Endothelial cell of umbilical vein (primary cell): ENCODE results near the gene MTMR4. TPM values are rescaled to one million over a fixed set of nuclear protein-coding genes. Genes with fewer than 3 reads are reported as not detected.

Experiments
- BruUV-seq: library from RNA; stranded (reverse); fragments of 400-500 nt; replicated peaks from 2 replicates; lab custom pipeline; 2021; lab: Mats Ljungman, UMichigan
- CTCF ChIA-PET: fragments of 300-600, 350-600 bp; sonication (Branson Sonifier 250); formaldehyde crosslinking; loops from one replicate; lab custom pipeline; 2021; ENCODE audit warnings: antibody characterized with exemption, inconsistent platforms; lab: Charles Lee
- POLR2A ChIA-PET: fragments of 300-600, 350-600 bp; sonication (Branson Sonifier 250); formaldehyde crosslinking; loops from one replicate; lab custom pipeline; 2021; ENCODE audit warnings: antibody characterized with exemption, inconsistent platforms; lab: Charles Lee
- DNase-seq: peaks from one replicate; pipeline ENCODE4 v3.0.0-alpha.2; 2011; ENCODE audit warnings: low read depth, low spot score
- FAIRE-seq: peaks from 2 replicates; lab custom pipeline; 2011; peaks lifted over from hg19 to GRCh38; lab: Jason Lieb, UNC
- H2AFZ ChIP-seq: 2 replicates; pipeline ENCODE4 v1.6.0; 2012; ENCODE audit warnings: low read depth, low read length, control low read depth, inconsistent platforms
- H3K27ac ChIP-seq: 2 replicates; pipeline ENCODE4 v1.5.1; 2011; ENCODE audit warnings: low read depth, mild to moderate bottlenecking, control low read depth, low read length, moderate library complexity; ENCODE audit not compliant: insufficient read depth
- H3K27me3 ChIP-seq, 2 experiments: 2 replicates each; pipeline versions ENCODE4 v1.6.0 to v1.6.1; 2011; ENCODE audit warnings: low read length in 2 of 2, mixed read lengths in 1 of 2; ENCODE audit not compliant: control insufficient read depth in 2 of 2, insufficient read depth in 2 of 2
- H3K36me3 ChIP-seq, 2 experiments: 2 replicates in 1 of 2; 3 replicates in 1 of 2; pipeline ENCODE4 v1.5.1; 2011; ENCODE audit warnings: low read length in 2 of 2, mild to moderate bottlenecking in 1 of 2, moderate library complexity in 1 of 2; ENCODE audit not compliant: control insufficient read depth in 2 of 2, insufficient read depth in 2 of 2; ENCODE audit errors: extremely low read depth in 1 of 2
- H3K4me1 ChIP-seq: 3 replicates; pipeline ENCODE4 v1.5.1; 2011; ENCODE audit warnings: mild to moderate bottlenecking, low read length; ENCODE audit not compliant: control insufficient read depth, insufficient read depth; ENCODE audit errors: extremely low read depth
- H3K4me2 ChIP-seq: 2 replicates; pipeline ENCODE4 v1.6.1; 2011; ENCODE audit warnings: low read length, control low read depth, mixed read lengths; ENCODE audit not compliant: insufficient read depth
- H3K4me3 ChIP-seq, 3 experiments: fragments of 200-600 bp in 1 of 3; sonication (generic), shearing (Covaris generic) in 1 of 3; replicated peaks in 1 of 3; 2 replicates each; pipeline ENCODE4 v1.5.1; 2011 to 2016; ENCODE audit warnings: control low read depth in 3 of 3, low read length in 3 of 3, mild to moderate bottlenecking in 2 of 3, inconsistent platforms in 1 of 3, low read depth in 1 of 3, moderate library complexity in 1 of 3; ENCODE audit not compliant: insufficient read depth in 1 of 3
- H3K79me2 ChIP-seq: 2 replicates; pipeline ENCODE4 v1.6.0; 2012; ENCODE audit warnings: low read length, inconsistent platforms; ENCODE audit not compliant: control insufficient read depth, insufficient read depth
- H3K9ac ChIP-seq: replicated peaks from 2 replicates; pipeline ENCODE3; 2011; ENCODE audit warnings: low read length, control low read depth; ENCODE audit not compliant: insufficient read depth; ENCODE audit errors: extremely low read depth
- H3K9me1 ChIP-seq: replicated peaks from 3 replicates; pipeline ENCODE4 v1.6.0; 2011; ENCODE audit warnings: mild to moderate bottlenecking, low read length; ENCODE audit not compliant: control insufficient read depth, insufficient read depth; ENCODE audit errors: extremely low read depth
- H3K9me3 ChIP-seq: replicated peaks from 2 replicates; pipeline ENCODE4 v1.5.1; 2012; ENCODE audit warnings: low read length, inconsistent platforms; ENCODE audit not compliant: control insufficient read depth, insufficient read depth
- H4K20me1 ChIP-seq: replicated peaks from 2 replicates; pipeline ENCODE3; 2011; ENCODE audit warnings: mild to moderate bottlenecking, low read length; ENCODE audit not compliant: control insufficient read depth, insufficient read depth; ENCODE audit errors: extremely low read depth
- EZH2 ChIP-seq: IDR thresholded peaks from 2 replicates; pipeline ENCODE4 v1.6.1; 2012; ENCODE audit warnings: borderline replicate concordance, low read depth, mild to moderate bottlenecking, moderate library complexity, low read length, inconsistent platforms; ENCODE audit not compliant: severe bottlenecking
- FOS ChIP-seq: IDR thresholded peaks from 2 replicates; pipeline ENCODE4 v1.6.1; 2011; ENCODE audit warnings: mild to moderate bottlenecking, low read length, moderate library complexity, borderline replicate concordance; ENCODE audit not compliant: insufficient read depth
- JUN ChIP-seq: IDR thresholded peaks from 2 replicates; pipeline ENCODE4 v1.6.1; 2011; ENCODE audit warnings: borderline replicate concordance, low read depth; ENCODE audit not compliant: insufficient read length, insufficient read depth
- MAX ChIP-seq: IDR thresholded peaks from 2 replicates; pipeline ENCODE4 v1.6.1; 2011; ENCODE audit not compliant: insufficient read depth, insufficient read length
- MYC ChIP-seq: IDR thresholded peaks from one replicate; pipeline ENCODE4 v1.6.1; 2011; ENCODE audit warnings: mild to moderate bottlenecking, low read depth, low read length
- POLR2AphosphoS5 ChIP-seq: IDR thresholded peaks from 2 replicates; pipeline ENCODE4 v1.6.1; 2012; ENCODE audit warnings: low read depth, mild to moderate bottlenecking, control low read depth, low read length, moderate library complexity; ENCODE audit not compliant: insufficient read depth
- dilution Hi-C: fragments of 300-500 bp; cut with MboI; formaldehyde crosslinking; loops from one replicate; pipeline ENCODE4 v1.15.0; 2019; ENCODE audit warnings: low sequenced_read_pairs; ENCODE audit not compliant: extremely low pct_ligation_motif_present
- intact Hi-C: fragments of 100-400 bp; cut with micrococcal nuclease; formaldehyde crosslinking; loops from one replicate; pipeline ENCODE4 v1.10.0; 2022
- polyA plus RNA-seq, 4 experiments: library from polyadenylated mRNA; depleted of rRNA in 3 of 4; stranded (reverse) in 3 of 4; unstranded in 1 of 4; fragments of >200 nt; gene quantifications; 2 replicates each; pipeline versions ENCODE4 v1.2.1 to v1.2.3, GENCODE V29; 2011 to 2012; ENCODE audit warnings: missing spikeins in 1 of 4
- total RNA-seq: library from RNA; stranded (reverse); gene quantifications from 2 replicates; pipeline ENCODE4 v1.2.3, GENCODE V29; 2021
- TF ChIP-seq, protein P1 (sequence below), 2 donors: IDR thresholded peaks; 1 replicate in 1 of 2; 2 replicates in 1 of 2; pipeline ENCODE4 v1.5.1; 2011; ENCODE audit warnings: low read length in 2 of 2, mild to moderate bottlenecking in 2 of 2, moderate library complexity in 2 of 2, control low read depth in 1 of 2, inconsistent platforms in 1 of 2, low read depth in 1 of 2; ENCODE audit not compliant: insufficient read depth in 1 of 2; ENCODE audit errors: extremely low read depth in 1 of 2

MTMR4 gene
- total and polyA plus RNA-seq, 2 donors (not counting 3 experiments of a cell fraction or from before 2014, with no cell fraction given) = 25.1 to 41.0 TPM

DNA sequence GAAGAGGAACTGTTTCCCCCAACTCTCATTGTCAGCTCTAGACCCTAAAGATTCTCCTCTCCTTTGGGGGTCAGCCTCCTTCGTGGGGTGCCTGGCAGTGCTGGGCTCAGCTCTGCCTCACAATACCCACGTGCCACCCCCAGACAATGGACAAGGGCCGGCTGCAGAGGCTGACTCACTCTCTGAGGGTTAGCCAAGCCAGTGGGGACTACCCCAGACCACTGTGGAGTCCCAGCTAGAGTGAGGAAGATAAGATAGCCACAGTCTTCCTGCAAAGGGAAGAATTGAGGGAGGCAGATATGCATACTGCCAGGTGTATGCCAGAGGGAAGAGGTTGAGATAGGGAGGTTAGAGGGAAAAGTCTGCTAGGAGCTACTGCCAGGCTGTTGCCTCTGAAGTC, 13.5 kb upstream of the MTMR4 start:
- no TSS peak for BruUV-seq
- no peak overlapping the region for H2AFZ ChIP-seq

GRCh38 chr17:58527306-58527705, 12.9 kb upstream of the MTMR4 start:
- peaks cover 26% of the 10 kb centered on the region for H3K4me1 ChIP-seq
- no TSS peak for BruUV-seq
- DNase-seq (no peak), FAIRE-seq (no peak)
- no peaks in the 10 kb centered on the region for H3K27me3 ChIP-seq
- H3K9me1 ChIP-seq = no peaks in the 10 kb centered on the region
- dilution Hi-C loops = no loop called here
- no peak overlapping the region for H3K4me3 ChIP-seq
- POLR2A ChIA-PET = interaction anchor here (2.2 kb wide), 1 partner anchor 104 kb away, joined by 11 read pairs; no protein-coding TSS in a partner anchor
- H3K27ac ChIP-seq = no peak overlapping the region
- no peaks in the 10 kb centered on the region for H3K36me3 ChIP-seq
- no peak overlapping the region for H3K4me2 ChIP-seq
- H3K9ac ChIP-seq = no peak overlapping the region
- H3K79me2 ChIP-seq = no peaks in the 10 kb centered on the region
- TF ChIP-seq, protein P1, sequence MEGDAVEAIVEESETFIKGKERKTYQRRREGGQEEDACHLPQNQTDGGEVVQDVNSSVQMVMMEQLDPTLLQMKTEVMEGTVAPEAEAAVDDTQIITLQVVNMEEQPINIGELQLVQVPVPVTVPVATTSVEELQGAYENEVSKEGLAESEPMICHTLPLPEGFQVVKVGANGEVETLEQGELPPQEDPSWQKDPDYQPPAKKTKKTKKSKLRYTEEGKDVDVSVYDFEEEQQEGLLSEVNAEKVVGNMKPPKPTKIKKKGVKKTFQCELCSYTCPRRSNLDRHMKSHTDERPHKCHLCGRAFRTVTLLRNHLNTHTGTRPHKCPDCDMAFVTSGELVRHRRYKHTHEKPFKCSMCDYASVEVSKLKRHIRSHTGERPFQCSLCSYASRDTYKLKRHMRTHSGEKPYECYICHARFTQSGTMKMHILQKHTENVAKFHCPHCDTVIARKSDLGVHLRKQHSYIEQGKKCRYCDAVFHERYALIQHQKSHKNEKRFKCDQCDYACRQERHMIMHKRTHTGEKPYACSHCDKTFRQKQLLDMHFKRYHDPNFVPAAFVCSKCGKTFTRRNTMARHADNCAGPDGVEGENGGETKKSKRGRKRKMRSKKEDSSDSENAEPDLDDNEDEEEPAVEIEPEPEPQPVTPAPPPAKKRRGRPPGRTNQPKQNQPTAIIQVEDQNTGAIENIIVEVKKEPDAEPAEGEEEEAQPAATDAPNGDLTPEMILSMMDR (IDR thresholded peaks at IDR 0.05; ENCODE audit: extremely low read depth in 1 of 2, insufficient read depth in 1 of 2, low read depth in 1 of 2, low read length in 2 of 2) = peak in 1 of 2 donors; percentile 17
- no peak for TF ChIP-seq MYC
- no peaks in the 10 kb centered on the region for H3K9me3 ChIP-seq
- CTCF ChIA-PET = interaction anchor here (1.4 to 2.0 kb wide), 4 partner anchors 9 to 478 kb away, joined by 5 to 9 read pairs (median 6); partner anchors contain the start of gene MTMR4
- no peak overlapping the region for H2AFZ ChIP-seq
- H4K20me1 ChIP-seq = no peaks in the 10 kb centered on the region
- intact Hi-C loops = loop anchor here (10.0 kb wide), 1 partner anchor 1443 kb away; the partner anchor contains the start of gene AKAP1

More for the DNA sequence above, 13.5 kb upstream of the MTMR4 start:
- no peaks in the 10 kb centered on the region for H3K36me3 ChIP-seq
- no peak overlapping the region for H3K9ac ChIP-seq
- peaks cover 0 to 2% of the 10 kb centered on the region in 2 experiments for H3K27me3 ChIP-seq
- H3K27ac ChIP-seq = no peak overlapping the region
- CTCF ChIA-PET = interaction anchor here (1.4 to 2.0 kb wide), 4 partner anchors 9 to 477 kb away, joined by 5 to 9 read pairs (median 6); partner anchors contain the start of gene MTMR4
- H3K4me1 ChIP-seq = peaks cover 26% of the 10 kb centered on the region
- no peaks in the 10 kb centered on the region for H3K79me2 ChIP-seq
- no peaks in the 10 kb centered on the region for H3K9me3 ChIP-seq
- intact Hi-C loops = loop anchor here (10.0 kb wide), 1 partner anchor 1443 kb away; the partner anchor contains the start of gene AKAP1
- DNase-seq = peak; percentile 76
- dilution Hi-C loops = no loop called here
- H3K9me1 ChIP-seq = no peaks in the 10 kb centered on the region
- TF ChIP-seq EZH2 = no peak
- TF ChIP-seq FOS = peak; percentile 50
- no peak for TF ChIP-seq JUN
- no peak for TF ChIP-seq POLR2AphosphoS5
- TF ChIP-seq MAX = peak; percentile 34
- no peak overlapping the region for H3K4me3 ChIP-seq
- POLR2A ChIA-PET = interaction anchor here (2.2 kb wide), 1 partner anchor 104 kb away, joined by 11 read pairs; no protein-coding TSS in a partner anchor
- no peaks in the 10 kb centered on the region for H4K20me1 ChIP-seq
- H3K4me2 ChIP-seq = no peak overlapping the region
- peak; percentile 37 for FAIRE-seq
